ENCODE data around the gene SLC35A3.
"Not testable (repeated sequence)": the region's sequence is repeated elsewhere in the genome, so short reads cannot be mapped to it uniquely, and the experiment has no call there.

Gene SLC35A3

GRCh38 chr1:99969729-99970621 is at the start of gene SLC35A3:
Gene SLC35A3 (plus strand): TSS chr1:99969996. CDS start chr1:99993555, 23,559 bp downstream.
- in situ Hi-C loops (cut with MboI; ENCODE audit: low sequenced_read_pairs) = no loop called here

- in situ Hi-C loops (cut with MboI; ENCODE audit: low sequenced_read_pairs) = no loop called here
These were observed 35.0 kb upstream of the SLC35A3 start for GRCh38 chr1:99934801-99935200.

GRCh38 chr1:99935534-99935933 is 34.3 kb upstream of the SLC35A3 start:
- in situ Hi-C loops (cut with MboI; ENCODE audit: low sequenced_read_pairs) = no loop called here

- in situ Hi-C loops (cut with MboI; ENCODE audit: low sequenced_read_pairs) = no loop called here
These were observed 33.7 kb upstream of the SLC35A3 start for GRCh38 chr1:99936071-99936470.

- in situ Hi-C loops (cut with MboI; ENCODE audit: low sequenced_read_pairs) = no loop called here
These were observed 27.1 kb upstream of the SLC35A3 start for GRCh38 chr1:99942723-99943122.

- in situ Hi-C loops (cut with MboI; ENCODE audit: low sequenced_read_pairs) = no loop called here
These were observed 26.5 kb upstream of the SLC35A3 start for GRCh38 chr1:99943223-99943794.

- in situ Hi-C loops (cut with MboI; ENCODE audit: low sequenced_read_pairs) = no loop called here
These were observed 25.6 kb upstream of the SLC35A3 start for GRCh38 chr1:99944192-99944591.

- in situ Hi-C loops (cut with MboI; ENCODE audit: low sequenced_read_pairs) = no loop called here
These were observed 24.6 kb upstream of the SLC35A3 start for GRCh38 chr1:99945174-99945573.

- in situ Hi-C loops (cut with MboI; ENCODE audit: low sequenced_read_pairs) = no loop called here
These were observed 19.3 kb upstream of the SLC35A3 start for GRCh38 chr1:99950486-99950885.

GRCh38 chr1:99952522-99952921 is 17.3 kb upstream of the SLC35A3 start:
- in situ Hi-C loops (cut with MboI; ENCODE audit: low sequenced_read_pairs) = no loop called here

GRCh38 chr1:99955375-99955774 is 14.4 kb upstream of the SLC35A3 start:
- in situ Hi-C loops (cut with MboI; ENCODE audit: low sequenced_read_pairs) = no loop called here

GRCh38 chr1:99956755-99957154 is 13.0 kb upstream of the SLC35A3 start:
- in situ Hi-C loops (cut with MboI; ENCODE audit: low sequenced_read_pairs) = no loop called here

- in situ Hi-C loops (cut with MboI; ENCODE audit: low sequenced_read_pairs) = no loop called here
These were observed 12.0 kb upstream of the SLC35A3 start for GRCh38 chr1:99957818-99958217.

GRCh38 chr1:99959189-99959705 is 10.5 kb upstream of the SLC35A3 start:
- in situ Hi-C loops (cut with MboI; ENCODE audit: low sequenced_read_pairs) = not testable (repeated sequence)

- in situ Hi-C loops (cut with MboI; ENCODE audit: low sequenced_read_pairs) = not testable (repeated sequence)
These were observed 9.5 kb upstream of the SLC35A3 start for GRCh38 chr1:99960260-99960659.

- in situ Hi-C loops (cut with MboI; ENCODE audit: low sequenced_read_pairs) = no loop called here
These were observed 6.6 kb upstream of the SLC35A3 start for GRCh38 chr1:99963041-99963795.

GRCh38 chr1:99964806-99965205 is 5.0 kb upstream of the SLC35A3 start:
- in situ Hi-C loops (cut with MboI; ENCODE audit: low sequenced_read_pairs) = no loop called here

GRCh38 chr1:99965646-99966375 is 4.0 kb upstream of the SLC35A3 start:
- in situ Hi-C loops (cut with MboI; ENCODE audit: low sequenced_read_pairs) = no loop called here

- in situ Hi-C loops (cut with MboI; ENCODE audit: low sequenced_read_pairs) = no loop called here
These were observed 1.6 kb upstream of the SLC35A3 start for GRCh38 chr1:99968214-99968613.

GRCh38 chr1:99969260-99969728 is 502 bp upstream of the SLC35A3 start:
- in situ Hi-C loops (cut with MboI; ENCODE audit: low sequenced_read_pairs) = no loop called here
